GM23248 (cell line): ENCODE results near the gene PACC1. TPM values are rescaled to one million over a fixed set of nuclear protein-coding genes. Genes with fewer than 3 reads are reported as not detected.

ENCODE experiments used
- DNase-seq: peaks from one replicate; pipeline ENCODE4 v3.0.0-alpha.2; 2015
- H2AFZ ChIP-seq: fragments of 200-600 bp; sonication (generic); 2 replicates; pipeline ENCODE4 v1.6.1; 2016; ENCODE audit warnings: antibody characterized with exemption
- H3F3A ChIP-seq: fragments of 200-600 bp; sonication (generic); 2 replicates; pipeline ENCODE4 v1.6.1; 2016; ENCODE audit warnings: mild to moderate bottlenecking, antibody characterized with exemption, mixed run types; ENCODE audit not compliant: insufficient read depth
- H3K27ac ChIP-seq: fragments of 200-600 bp; sonication (generic); 2 replicates; pipeline ENCODE4 v1.5.1; 2016; ENCODE audit warnings: mild to moderate bottlenecking
- H3K27me3 ChIP-seq: fragments of 200-600 bp; sonication (generic); replicated peaks from 2 replicates; pipeline ENCODE4 v1.6.1; 2016; ENCODE audit warnings: mild to moderate bottlenecking; ENCODE audit not compliant: insufficient read depth
- H3K36me3 ChIP-seq: fragments of 200-600 bp; sonication (generic); 2 replicates; pipeline ENCODE4 v1.6.1; 2016; ENCODE audit warnings: low read depth, mild to moderate bottlenecking
- H3K4me1 ChIP-seq: fragments of 200-600 bp; sonication (generic); 2 replicates; pipeline ENCODE4 v1.6.1; 2016; ENCODE audit warnings: mild to moderate bottlenecking; ENCODE audit not compliant: insufficient read depth
- H3K4me2 ChIP-seq: fragments of 200-600 bp; sonication (generic); one replicate; pipeline ENCODE4 v1.6.1; 2016; ENCODE audit warnings: mild to moderate bottlenecking; ENCODE audit not compliant: unreplicated experiment
- H3K4me3 ChIP-seq: fragments of 200-600 bp; sonication (generic); 2 replicates; pipeline ENCODE4 v1.5.1; 2016; ENCODE audit warnings: mild to moderate bottlenecking
- H3K79me2 ChIP-seq: fragments of 200-600 bp; sonication (generic); 2 replicates; pipeline ENCODE4 v1.6.1; 2016; ENCODE audit warnings: mild to moderate bottlenecking; ENCODE audit not compliant: insufficient read depth
- H3K9ac ChIP-seq: fragments of 200-600 bp; sonication (generic); 2 replicates; pipeline ENCODE4 v1.6.1; 2016; ENCODE audit warnings: mild to moderate bottlenecking
- H3K9me2 ChIP-seq: fragments of 200-600 bp; sonication (generic); 2 replicates; pipeline ENCODE4 v1.6.1; 2016; ENCODE audit warnings: mixed run types, mild to moderate bottlenecking, moderate library complexity; ENCODE audit not compliant: insufficient read depth
- H3K9me3 ChIP-seq: fragments of 200-600 bp; sonication (generic); one replicate; pipeline ENCODE4 v1.6.1; 2017; ENCODE audit warnings: low read depth
- H4K20me1 ChIP-seq: fragments of 200-600 bp; sonication (generic); 2 replicates; pipeline ENCODE4 v1.6.0; 2016; ENCODE audit not compliant: insufficient read depth
- EZH2 ChIP-seq: fragments of 200-600 bp; sonication (generic); IDR thresholded peaks from 2 replicates; pipeline ENCODE4 v1.6.1; 2018; ENCODE audit warnings: antibody characterized with exemption, mild to moderate bottlenecking; ENCODE audit not compliant: insufficient read depth, poor library complexity, severe bottlenecking
- EZH2phosphoT487 ChIP-seq: fragments of 200-600 bp; sonication (generic); IDR thresholded peaks from 2 replicates; pipeline ENCODE4 v1.6.1; 2018; ENCODE audit warnings: antibody characterized with exemption, moderate library complexity, mild to moderate bottlenecking, low read depth; ENCODE audit not compliant: insufficient read depth
- WGBS, 2 experiments: methylation state at CpG; one replicate each; pipeline ENCODE4 v1.1.6; 2015 to 2017; ENCODE audit warnings: low lambda C conversion rate in 2 of 2, low coverage in 1 of 2; ENCODE audit errors: missing lambda C conversion rate in 2 of 2; 5-methylcytosine and 5-hydroxymethylcytosine counted together
- in situ Hi-C: fragments of 300-500 bp; cut with MboI; formaldehyde crosslinking; loops from 2 replicates; pipeline ENCODE4 v1.15.0; 2020
- polyA plus RNA-seq: library from polyadenylated mRNA; unstranded; fragments of >200 nt; fragmentation: Nextera tagmentation; extraction: Ambion mirVana; gene quantifications from 2 replicates; pipeline ENCODE4 v1.2.1, GENCODE V29; 2016
- total RNA-seq: library from RNA; depleted of rRNA; stranded (reverse); fragments of >200 nt; shearing (Covaris generic); gene quantifications from 2 replicates; pipeline ENCODE4 v1.2.3, GENCODE V29; 2014; rRNA removed

Gene PACC1
- total RNA-seq (4.4 and 6.9 TPM in 2 replicates), polyA plus RNA-seq (4.7 and 5.4 TPM in 2 replicates)

- no peaks in the 10 kb centered on the region for H3F3A ChIP-seq
- H2AFZ ChIP-seq: peak within 1 kb of the TSS; percentile 99
- in situ Hi-C loops: no loop called here
- H3K9me3 ChIP-seq: no peaks in the 10 kb centered on the region
- H3K4me2 ChIP-seq: peak within 1 kb of the TSS; percentile 92
- no peak within 1 kb of the TSS for H3K27ac ChIP-seq
- peak within 1 kb of the TSS; percentile 69 for H3K9ac ChIP-seq
- H3K79me2 ChIP-seq: no peaks in the 10 kb centered on the region
- 1% methylated on average over 52 to 73 of the region's 74 CpGs for WGBS, 2 experiments
- no peak for TF ChIP-seq EZH2
- no peak for TF ChIP-seq EZH2phosphoT487
- no peaks in the 10 kb centered on the region for H3K4me1 ChIP-seq
- H3K9me2 ChIP-seq: no peaks in the 10 kb centered on the region
- peak within 1 kb of the TSS; percentile 98 for H3K4me3 ChIP-seq
- no peaks in the 10 kb centered on the region for H3K27me3 ChIP-seq
- no peaks in the 10 kb centered on the region for H4K20me1 ChIP-seq
- H3K36me3 ChIP-seq: no peaks in the 10 kb centered on the region
- DNase-seq: peak; percentile 88
Measured at GRCh38 chr1:212414328-212415106, at the start of gene PACC1. PACC1 (minus strand) TSS chr1:212414886; CDS start chr1:212414757, 129 bp downstream.

DNA sequence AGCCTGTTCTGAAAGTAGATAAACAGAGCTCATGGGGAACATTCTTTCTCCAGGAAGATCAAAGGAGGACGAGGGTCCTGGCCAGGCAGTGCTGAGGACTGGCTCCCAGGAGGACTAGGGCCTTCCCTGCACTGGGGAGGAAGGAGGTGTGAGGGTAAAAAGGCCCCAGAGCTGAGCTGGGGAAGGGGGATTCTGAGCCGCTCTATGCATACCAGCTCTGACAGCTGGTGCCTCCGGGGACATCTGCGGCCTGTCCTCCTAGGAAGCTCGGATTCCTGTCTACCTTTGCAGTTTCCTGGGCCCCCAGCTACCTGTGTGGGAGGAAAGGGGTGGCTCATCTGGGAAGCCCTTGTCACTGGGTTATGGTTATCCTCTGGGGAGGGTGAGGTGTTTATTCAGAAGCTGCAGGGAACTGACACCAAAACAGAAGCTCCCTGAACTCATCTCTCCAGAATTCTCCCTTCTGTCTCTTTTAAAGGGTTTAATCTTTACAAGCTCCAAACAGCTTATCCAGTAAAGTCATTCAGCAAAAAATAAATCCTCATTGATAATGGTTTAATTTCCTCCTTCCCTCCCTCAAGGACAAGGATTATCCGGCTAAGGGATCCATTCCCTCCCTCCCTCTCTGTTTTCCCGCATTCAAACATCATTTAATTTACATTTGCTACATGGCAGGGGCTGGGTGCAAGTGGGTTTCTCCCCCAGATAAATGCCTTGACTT, 49.0 kb upstream of the PACC1 start:
- no peak overlapping the region for H3K4me3 ChIP-seq
- no peaks in the 10 kb centered on the region for H4K20me1 ChIP-seq
- in situ Hi-C loops: loop anchor here (25.0 kb wide), 1 partner anchor 524 kb away; no protein-coding TSS in a partner anchor
- H3K9me2 ChIP-seq: no peaks in the 10 kb centered on the region
- 85% methylated on average over 6 to 7 of the region's 7 CpGs for WGBS, 2 experiments
- H3K4me2 ChIP-seq: no peak overlapping the region
- H3K9ac ChIP-seq: no peak overlapping the region
- no peaks in the 10 kb centered on the region for H3K36me3 ChIP-seq
- no peak overlapping the region for H2AFZ ChIP-seq
- no peaks in the 10 kb centered on the region for H3K9me3 ChIP-seq
- no peak overlapping the region for H3K27ac ChIP-seq
- DNase-seq: no peak
- H3F3A ChIP-seq: no peaks in the 10 kb centered on the region
- H3K27me3 ChIP-seq: no peaks in the 10 kb centered on the region
- H3K79me2 ChIP-seq: no peaks in the 10 kb centered on the region
- TF ChIP-seq EZH2phosphoT487 (no peak), EZH2 (no peak)
- H3K4me1 ChIP-seq: no peaks in the 10 kb centered on the region

DNA sequence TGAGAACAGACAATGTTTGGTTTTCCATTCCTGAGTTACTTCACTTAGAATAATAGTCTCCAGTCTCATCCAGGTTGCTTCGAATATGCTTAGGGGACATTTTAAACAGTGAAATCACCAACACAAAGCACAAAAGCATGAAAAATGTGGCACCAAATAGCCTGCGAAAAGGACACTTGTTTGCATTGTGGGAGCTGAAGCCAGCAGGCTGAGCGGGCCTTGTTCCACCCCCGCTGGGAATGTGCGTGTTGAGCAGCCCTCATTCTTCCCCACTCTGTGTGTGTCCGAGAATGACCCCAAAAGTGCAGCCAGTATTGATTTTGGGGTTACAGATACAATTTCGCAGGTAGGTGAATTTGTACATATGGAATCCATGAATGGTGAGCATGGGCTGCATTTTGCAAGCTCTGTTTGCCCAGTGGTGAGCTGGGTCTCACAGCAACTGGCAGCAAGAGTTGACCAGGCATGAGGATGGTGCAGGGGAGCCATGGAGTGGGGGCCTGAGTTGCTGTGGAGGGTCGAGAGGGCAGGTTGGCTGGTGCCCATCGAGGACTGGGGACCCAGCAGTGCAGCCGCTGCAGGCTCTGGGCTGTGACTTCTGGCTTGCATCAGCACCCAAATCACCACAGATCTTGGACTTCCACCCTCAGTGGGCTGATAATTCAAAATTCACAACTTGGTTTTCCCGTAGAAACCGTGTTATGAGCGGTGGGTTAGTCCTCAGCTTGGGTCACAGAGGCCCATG, 47.4 kb upstream of the PACC1 start:
- Histone ChIP-seq H3K4me1 (no peaks in the 10 kb centered on the region), H3K9me2 (no peaks in the 10 kb centered on the region), H3K36me3 (no peaks in the 10 kb centered on the region), H3F3A (no peaks in the 10 kb centered on the region), H3K9ac (no peak overlapping the region), H3K9me3 (no peaks in the 10 kb centered on the region), H3K4me2 (no peak overlapping the region), H3K4me3 (no peak overlapping the region), H3K79me2 (no peaks in the 10 kb centered on the region), H3K27ac (no peak overlapping the region), H3K27me3 (no peaks in the 10 kb centered on the region), H4K20me1 (no peaks in the 10 kb centered on the region), H2AFZ (no peak overlapping the region)
- no peak for TF ChIP-seq EZH2phosphoT487
- TF ChIP-seq EZH2: no peak
- 72 to 74% methylated on average over 13 of the region's 13 CpGs for WGBS, 2 experiments
- DNase-seq: no peak
- in situ Hi-C loops: loop anchor here (25.0 kb wide), 1 partner anchor 525 kb away; no protein-coding TSS in a partner anchor

GRCh38 chr1:212460376-212460775, 45.7 kb upstream of the PACC1 start:
- no peaks in the 10 kb centered on the region for H3K36me3 ChIP-seq
- in situ Hi-C loops: loop anchor here (25.0 kb wide), 1 partner anchor 527 kb away; no protein-coding TSS in a partner anchor
- no peaks in the 10 kb centered on the region for H3K27me3 ChIP-seq

More at GRCh38 chr1:212460376-212460775, 45.7 kb upstream of the PACC1 start:
- no peak overlapping the region for H3K27ac ChIP-seq
- no peaks in the 10 kb centered on the region for H3K9me2 ChIP-seq
- no peak overlapping the region for H3K4me2 ChIP-seq
- 60 to 64% methylated on average over 6 to 9 of the region's 9 CpGs for WGBS, 2 experiments
- H3K9me3 ChIP-seq: no peaks in the 10 kb centered on the region
- TF ChIP-seq EZH2phosphoT487: no peak
- no peak for TF ChIP-seq EZH2
- H4K20me1 ChIP-seq: no peaks in the 10 kb centered on the region
- H3K9ac ChIP-seq: no peak overlapping the region
- H3K4me1 ChIP-seq: no peaks in the 10 kb centered on the region
- H3K79me2 ChIP-seq: no peaks in the 10 kb centered on the region
- no peak overlapping the region for H3K4me3 ChIP-seq
- no peaks in the 10 kb centered on the region for H3F3A ChIP-seq
- no peak overlapping the region for H2AFZ ChIP-seq
- no peak for DNase-seq
